IPS-NIHi11 (cell line): ENCODE results near the gene CHST11.
"Not testable (repeated sequence)": the region's sequence is repeated elsewhere in the genome, so short reads cannot be mapped to it uniquely, and the experiment has no call there.

Experiments
- DNase-seq: peaks from one replicate; pipeline ENCODE4 v3.0.0; 2012; ENCODE audit warnings: mixed read lengths, low spot score

CHST11 gene

DNA sequence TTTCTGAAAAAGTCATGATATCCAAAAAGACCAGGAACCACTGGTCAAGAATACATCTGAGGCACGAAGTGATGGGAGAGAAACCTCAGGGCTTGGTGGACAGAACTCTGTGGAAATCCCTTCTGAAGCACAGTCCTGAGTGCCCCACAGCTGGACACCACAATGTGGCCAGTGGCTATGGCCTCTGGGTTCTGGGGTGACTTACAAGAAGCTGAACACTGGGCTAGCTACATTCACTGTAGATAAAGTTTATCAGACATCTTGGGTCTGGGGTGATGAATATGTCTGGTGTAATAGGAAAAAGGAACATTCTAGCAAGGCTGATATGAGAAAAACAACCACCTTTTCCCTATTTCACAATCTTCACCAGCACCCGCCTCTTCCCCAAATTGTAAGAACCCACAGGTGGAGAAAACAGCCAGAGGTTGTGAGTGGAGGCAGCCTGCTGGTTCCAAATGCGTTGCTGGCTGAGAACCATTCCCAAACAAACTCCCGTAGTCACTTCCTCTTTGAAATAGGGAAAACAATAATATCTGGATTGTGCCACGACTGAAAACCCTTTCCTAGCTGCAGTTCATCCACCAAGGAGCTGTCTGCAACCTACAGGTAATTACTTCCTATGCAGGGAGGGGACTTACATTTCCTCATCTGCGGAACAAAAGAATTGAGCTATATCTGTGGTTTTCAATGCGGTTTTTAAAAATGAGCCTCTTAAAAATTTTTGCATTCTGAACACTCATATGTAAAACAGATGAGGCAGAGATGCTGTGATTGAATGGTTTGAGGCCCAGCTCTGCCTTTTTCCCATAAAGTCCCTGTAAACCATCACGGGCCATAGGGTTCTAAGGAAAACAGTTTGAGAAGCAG is 307.7 kb downstream of the CHST11 start:
- no peak for DNase-seq

DNA sequence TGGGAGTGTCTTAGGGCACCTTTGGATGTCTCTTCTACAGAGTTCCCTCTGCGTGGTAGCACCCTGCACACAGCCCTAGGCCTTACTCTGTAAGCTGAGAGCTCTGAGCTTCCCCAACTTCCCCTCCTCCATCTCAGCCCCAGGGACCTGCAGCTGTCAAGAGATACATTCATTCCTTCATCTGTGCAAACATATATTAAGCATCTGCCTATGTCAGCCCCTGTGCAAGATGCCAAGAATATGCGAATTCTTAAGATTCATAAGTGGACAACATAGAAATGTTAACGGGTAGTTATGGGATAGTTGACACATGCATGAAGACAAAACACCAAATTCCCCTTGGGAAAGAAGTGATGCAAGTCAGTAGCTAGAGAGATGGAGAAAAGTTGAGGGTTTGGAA is 310.5 kb downstream of the CHST11 start:
- no peak for DNase-seq

DNA sequence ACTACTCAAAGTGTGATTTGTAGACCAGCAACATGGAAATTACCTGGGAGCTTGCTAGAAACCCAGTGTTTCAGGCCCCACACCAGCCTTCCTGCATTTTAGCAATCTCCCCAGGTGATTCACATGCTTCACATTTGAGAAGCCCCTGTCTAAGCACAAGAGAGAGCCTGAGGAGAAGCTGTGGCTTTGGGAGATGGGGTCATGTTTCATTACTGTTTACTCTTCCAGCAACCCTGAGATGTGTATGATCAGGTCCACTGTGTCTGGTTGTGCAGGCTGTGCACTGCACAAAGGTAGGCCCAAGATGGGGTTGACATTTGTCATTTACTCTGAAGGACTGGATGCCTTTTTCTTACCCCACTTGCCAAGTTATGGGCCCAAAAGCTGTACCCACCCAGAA is 311.3 kb downstream of the CHST11 start:
- no peak for DNase-seq

DNA sequence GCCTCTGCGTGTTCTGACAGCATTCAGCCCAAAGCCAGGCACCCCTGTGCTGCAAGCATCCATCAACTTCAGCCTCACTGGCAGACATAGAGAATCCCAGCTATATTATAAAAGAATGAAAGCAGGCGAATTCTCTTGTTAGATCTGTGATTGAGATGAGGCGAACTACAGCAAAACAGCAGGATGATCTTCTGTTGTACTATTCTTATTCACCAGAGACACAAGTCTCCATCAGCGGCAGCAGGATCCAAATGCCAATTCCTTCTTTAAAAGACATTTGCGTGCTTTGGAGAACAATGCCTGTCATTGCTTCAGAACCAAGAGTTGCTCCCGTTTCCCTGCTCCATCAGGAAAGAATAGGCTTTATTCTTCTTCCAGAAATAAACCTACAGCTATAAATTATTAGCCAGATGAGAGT is 312.4 kb downstream of the CHST11 start:
- DNase-seq = no peak

DNA sequence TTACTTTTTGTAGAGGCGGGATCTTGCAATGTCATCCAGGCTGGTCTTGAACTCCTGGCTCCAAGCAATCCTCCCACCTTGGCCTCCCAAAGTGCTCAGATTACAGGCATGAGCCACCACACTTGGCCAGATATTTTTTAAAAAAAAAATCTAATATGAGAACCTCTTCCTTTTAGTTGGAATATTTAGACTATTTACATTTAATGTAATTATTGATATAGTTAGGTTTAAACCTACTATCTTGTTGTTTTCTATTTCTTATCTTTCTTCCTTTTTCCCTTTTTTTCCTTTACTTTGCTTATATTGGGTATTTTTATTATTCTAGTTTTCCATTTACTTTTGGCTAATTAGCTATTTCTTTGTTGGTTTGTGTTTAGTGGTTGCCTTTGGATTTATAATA is 315.6 kb downstream of the CHST11 start:
- DNase-seq = no peak

DNA sequence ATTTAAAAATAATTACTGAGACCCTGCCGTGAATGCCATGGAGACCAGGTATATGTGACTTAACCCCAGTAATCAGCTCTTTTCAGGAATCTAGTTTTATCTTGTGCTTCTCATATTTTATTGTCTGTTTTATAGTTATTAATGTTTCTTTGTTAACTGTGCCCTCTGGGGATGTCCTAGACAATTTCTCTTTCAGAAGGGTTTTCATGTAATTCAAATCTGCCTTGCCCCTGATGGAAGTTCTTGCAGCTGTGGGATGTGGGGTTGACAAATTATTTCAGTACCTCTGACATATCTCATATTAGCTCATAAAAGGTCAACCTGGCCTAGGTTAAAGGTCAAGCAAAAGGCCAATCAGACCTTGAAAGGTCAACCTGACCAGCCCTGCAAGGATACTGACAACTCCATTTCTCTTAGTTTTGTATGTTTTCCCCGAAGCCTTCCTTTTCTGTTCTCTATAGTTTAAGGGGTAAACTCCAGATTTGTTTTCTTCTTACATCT is 319.0 kb downstream of the CHST11 start:
- DNase-seq = no peak

DNA sequence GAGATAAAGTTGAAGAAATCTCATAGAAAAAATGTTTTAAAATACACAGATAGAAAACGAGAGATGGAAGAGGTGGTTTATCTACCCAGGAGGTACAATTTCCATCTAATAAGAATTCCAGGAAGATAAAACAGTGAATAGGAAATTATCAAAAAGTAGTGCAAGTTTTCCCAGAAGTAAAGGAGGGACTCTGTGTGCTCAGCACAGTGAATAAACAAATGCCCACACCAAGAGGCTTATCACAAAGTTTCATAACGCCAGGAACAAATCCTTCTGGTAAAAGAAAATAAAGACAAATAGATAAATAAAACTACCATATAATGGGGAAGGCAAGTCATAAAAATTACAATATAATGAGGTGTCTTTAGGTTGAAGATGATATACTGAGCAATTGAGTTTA is 322.4 kb downstream of the CHST11 start:
- DNase-seq = no peak

DNA sequence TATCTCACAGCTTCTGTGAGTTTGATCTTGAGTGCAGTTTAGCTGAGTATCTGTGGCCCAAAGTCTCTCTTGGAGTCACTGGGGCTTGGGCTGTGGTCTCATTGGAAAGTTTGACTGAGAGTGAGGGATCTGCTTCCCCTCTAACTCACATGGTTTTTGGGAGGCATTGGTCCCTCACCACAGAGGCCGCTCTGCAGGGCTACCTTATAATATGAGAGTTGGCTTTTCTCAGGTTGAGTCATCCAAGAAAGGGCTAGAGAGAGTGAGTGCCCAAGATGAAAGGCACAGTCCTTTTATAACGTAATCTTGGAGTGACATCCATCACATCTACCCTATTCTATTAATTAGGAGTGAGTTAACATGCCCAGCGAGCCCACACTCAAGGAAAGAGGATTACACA is 325.5 kb downstream of the CHST11 start:
- no peak for DNase-seq

DNA sequence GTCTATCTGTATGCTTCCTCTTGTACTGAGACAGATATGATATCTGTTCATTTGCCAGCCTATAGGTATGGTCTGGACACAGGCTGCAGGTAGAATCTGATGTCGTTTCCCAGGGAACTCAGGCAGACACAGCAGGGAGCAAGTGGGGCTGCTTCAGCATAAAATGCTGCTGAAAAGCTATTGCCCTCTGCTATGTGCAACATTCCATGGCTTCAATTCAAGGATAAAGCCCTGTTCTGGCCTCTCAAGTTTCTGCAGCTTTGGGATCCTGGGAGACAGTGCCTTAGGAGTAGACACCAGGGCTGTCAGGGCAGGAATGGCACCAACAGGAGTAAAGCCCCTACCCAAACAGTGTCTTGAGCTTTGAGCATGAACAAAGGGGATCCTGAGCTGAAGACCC is 327.8 kb downstream of the CHST11 start:
- peak; percentile 15 for DNase-seq

DNA sequence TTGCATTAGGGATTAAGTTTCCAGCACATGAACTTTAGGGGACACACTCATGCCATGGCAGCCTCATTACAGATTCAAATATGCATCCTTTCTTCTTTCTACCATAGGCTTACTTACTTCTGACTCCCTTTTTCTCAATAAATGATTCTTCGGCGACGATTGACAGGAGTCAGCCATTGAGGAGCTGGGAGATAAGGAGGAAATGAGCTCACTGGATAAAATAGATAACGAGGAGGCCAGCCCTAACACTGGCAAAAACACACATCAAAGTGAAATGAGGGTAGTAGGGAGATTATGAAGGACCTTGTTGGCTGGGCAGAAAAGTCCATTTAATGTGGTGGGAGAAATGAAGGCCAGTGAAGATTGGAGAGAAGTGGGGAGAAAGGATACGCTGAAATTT is 329.1 kb downstream of the CHST11 start:
- DNase-seq = no peak

DNA sequence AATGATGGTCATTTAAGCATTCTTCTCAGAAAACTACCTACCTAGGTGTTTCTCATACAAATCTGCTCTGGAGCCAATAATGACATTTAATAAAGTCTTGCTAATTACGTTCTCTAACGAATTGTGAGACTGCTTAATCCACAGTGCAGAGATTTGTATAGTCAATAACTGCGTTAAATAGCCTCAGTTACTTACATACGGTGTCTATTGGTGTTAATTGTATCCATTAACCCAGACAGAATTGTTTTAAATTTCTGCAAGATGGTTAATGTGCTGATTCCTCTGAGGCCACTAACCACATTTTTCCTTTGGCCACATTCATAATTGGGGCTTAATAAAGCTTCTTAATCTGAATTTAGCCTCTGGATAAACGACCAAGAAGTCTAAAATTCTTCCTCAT is 329.6 kb downstream of the CHST11 start:
- no peak for DNase-seq

DNA sequence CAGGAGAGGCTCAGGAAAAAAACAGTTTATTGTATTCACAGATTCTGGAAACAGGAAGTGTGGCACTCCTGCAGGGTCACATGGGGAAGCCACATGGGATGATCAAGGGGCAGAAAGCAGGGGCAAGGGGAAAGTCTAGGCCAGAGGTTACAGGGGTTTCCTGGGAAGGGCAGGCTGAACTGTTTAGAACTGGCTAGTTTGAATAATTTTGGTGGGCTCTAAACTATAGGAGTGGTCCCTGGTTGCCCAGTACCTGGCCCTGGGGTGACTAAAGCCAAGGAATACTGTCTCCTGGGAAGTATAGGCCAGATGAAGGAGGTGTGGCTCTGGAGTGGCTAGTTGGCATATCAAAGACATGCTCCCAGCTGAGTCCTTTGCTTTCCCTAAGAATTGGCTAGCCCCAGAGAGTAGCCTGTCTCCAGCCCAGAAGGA is 332.1 kb downstream of the CHST11 start:
- peak; percentile 67 for DNase-seq

DNA sequence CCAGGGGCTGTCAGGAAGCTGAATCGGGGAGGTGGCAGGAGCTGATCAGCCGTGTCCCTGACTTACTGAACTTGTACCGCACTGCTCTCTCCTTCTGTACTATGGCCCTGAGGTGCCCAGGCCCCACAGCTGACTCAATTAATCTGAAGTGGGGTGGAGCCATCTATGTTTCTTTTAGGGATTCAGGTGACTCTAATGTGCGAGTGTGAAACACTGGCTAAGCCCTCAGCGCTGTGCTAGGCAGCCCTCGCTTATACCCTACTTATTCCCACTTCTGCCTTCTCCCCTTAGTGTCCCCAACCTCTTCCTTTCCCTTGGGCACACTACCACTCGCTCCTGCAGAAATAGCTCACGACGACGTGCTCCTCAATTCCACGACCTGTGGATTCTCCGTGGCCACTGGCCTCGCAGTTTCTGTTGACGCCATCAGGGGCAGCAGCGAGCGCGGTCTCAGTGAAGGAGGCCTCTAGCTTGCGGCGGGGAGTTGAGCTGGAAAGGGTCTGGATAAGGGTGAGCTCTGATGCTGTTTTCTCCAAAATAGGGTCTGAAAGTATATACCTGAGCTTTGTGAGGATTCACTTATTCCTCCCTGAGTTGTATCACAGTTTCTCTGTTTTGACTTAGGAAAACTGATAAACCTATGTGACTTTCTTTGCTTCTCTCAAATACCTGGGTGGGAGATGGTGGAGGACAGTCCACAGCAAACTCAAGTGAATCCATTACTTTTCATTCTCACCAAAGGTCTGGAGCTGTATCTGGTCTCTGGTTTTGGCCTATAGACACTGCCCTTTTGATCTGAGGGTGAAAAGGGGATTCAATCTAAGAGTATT is 333.8 kb downstream of the CHST11 start:
- DNase-seq = peak; percentile 58

DNA sequence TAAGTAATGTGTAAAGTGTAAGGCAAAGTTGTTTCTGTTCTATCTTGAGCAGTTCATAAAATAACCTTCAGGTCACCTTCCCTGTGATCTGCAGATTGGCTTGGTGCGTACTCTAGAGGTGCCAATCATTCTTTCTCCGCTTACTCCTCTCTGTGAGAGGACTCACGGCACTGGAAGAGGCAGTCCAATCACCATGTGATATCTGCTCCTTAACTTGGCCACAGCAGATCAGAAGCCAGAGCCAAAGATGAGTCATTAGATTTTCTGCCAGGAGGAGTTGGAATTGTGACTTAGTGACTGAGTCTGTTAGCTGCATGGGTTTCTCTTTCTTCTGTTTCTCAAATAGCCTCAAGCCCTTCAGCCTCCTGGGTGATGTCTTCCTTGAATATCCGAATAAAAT is 335.8 kb downstream of the CHST11 start:
- no peak for DNase-seq

DNA sequence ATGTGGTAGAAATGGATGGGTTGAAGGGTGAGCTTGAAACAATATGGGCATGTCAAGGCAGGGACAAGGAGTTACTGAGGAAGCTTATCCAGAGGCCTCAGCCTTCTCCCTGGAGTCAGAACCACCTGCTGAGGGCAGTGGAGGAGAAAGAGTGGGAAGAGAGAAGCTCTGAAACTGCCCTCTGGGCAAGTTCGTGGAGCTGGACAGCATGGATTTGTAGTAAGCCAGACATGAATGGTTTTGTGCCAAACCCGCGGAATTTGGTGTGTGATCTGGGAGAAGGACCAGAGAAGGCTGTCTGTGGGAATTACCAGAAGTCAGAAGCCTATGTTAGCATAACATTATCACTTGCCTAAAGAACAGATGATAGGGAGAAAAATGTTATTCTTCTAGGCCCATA is 336.5 kb downstream of the CHST11 start:
- no peak for DNase-seq

DNA sequence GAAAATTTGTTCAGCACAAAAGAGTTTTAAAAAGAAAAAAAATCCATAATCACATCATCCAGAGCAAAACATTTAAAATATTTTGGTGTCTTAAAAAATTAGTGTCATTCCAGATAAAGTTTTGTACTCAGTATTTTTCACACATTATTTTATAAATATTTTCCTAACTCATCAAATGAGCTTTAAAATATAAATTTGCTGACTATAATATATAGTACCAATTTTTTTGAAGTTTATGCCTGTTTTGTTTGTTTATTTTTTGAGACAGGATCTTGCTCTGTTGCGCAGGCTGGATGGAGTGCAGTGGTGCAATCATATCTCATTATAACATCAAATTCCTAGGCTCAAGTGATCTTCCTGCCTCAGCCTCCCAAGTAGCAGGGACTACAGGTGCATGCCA is 337.2 kb downstream of the CHST11 start:
- no peak for DNase-seq

DNA sequence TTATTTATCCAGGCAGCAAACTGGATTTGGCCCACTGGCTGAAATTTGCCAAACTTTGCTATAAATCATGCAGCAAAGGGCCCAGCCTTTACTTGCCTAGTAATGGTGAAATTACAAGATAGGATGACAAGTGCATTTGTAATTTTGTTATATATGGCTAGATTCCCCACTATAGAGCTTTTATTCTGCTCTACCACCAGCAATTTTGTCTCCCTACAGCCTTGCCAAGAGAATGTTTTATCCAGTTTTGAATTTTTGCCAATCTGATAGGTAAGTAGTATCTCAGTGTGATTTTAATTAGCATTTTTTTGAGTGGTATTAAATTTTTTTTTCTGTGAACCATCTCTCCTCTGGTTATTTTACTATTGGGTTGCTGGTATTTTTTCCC is 339.7 kb downstream of the CHST11 start:
- no peak for DNase-seq

DNA sequence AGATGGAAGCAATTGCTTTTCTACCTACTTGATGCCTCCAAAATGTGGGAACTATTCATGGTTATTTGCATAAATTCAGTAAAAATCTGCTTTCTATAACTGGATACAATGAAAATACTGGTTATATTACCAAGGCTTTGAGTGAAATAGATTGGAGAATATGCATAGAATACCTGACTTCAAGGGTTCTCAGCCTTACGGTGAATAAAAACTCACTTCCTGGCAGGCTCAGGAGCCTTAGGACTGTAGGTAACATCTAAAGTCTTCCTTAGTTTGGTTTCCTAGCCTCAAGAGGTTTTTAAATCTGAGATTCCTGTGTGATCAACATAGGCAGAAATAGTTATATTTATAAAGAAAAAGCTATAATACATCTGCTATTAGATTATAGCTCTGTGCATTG is 342.7 kb downstream of the CHST11 start:
- DNase-seq = no peak

DNA sequence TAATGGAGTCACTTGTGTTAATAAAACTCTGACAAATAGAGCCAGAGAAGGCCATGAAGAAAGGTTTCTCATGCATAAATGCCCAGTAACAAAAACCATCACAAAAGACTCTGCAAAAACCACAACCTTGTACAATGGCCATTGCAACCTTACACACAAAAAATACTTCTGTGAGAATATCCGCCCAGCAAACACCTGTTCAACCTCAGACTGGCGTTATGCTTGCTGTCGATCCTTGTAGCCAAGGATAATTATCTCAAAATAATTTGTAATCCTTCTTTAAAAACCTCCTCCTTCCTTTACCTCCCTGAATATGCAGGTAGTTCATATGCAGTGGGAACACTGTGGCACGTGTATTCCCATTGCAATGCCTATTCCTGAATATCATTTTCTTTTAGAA is 344.3 kb downstream of the CHST11 start:
- no peak for DNase-seq

DNA sequence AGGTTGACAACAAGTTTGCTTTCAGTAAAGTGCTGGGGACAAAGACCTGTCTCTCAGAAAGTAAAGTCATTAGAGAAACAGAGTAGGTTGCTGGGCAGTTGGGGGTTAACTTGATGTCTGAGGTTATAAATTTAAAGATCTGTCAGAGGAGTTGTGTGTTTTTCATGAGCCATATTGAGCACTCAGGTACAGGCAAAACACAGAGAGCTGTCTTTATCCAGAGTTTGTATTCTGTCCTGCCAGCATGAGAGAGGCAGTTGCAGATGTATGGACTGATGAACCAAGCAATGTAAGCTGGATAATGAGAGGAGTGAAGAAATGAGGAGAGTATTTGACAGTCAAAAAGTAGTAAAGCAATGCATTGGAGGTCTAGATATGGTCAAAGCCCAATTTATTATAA is 344.7 kb downstream of the CHST11 start:
- DNase-seq = no peak

DNA sequence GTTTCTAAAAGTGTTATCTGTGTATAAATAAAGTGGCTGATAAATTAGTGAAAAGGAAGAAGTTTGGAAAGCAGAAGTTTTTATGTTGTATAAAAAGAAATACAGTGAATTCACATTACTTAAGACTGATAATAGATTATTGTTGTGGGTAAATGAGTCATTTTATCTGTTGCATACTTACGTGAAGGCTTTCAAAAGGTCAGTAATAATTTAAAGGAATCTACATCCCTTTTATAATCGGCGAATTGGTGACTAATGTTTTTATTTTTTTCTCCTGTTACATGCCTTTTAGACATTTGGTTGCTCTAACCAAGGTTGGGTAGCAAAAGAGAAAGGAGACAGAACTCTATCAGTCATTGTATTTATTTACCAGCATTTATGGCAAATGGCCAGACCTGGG is 345.5 kb downstream of the CHST11 start:
- no peak for DNase-seq

DNA sequence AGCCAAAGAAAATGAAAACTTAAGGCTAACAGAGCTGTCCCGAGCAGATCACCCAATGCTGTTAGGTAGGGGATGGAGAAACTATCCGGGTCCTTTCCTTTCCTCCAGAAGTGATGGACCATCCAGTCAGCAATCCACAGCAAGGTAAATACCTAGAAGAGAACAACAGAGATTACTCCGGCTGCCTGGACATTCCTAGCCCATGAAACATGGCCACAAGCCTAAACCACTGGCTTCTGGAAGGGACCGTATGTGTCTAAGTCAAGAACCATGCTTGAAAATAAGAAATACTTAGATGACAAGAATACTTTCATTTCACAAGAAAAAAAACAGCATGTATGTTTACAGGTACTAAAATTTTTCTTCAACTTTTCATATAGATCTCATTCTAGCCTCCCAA is 348.4 kb downstream of the CHST11 start:
- no peak for DNase-seq

DNA sequence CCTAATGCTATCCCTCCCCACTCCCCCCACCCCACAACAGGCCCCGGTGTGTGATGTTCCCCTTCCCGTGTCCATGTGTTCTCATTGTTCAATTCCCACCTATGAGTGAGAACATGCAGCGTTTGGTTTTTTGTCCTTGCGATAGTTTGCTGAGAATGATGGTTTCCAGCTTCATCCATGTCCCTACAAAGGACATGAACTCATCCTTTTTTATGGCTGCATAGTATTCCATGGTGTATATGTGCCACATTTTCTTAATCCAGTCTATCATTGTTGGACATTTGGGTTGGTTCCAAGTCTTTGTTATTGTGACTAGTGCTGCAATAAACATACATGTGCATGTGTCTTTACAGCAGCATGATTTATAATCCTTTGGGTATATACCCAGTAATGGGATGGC is 349.4 kb downstream of the CHST11 start:
- not testable (repeated sequence) for DNase-seq
